Caco-2 (cell line): ENCODE data around the gene CPA4. TPM values are rescaled to one million over a fixed set of nuclear protein-coding genes. Genes with fewer than 3 reads are reported as not detected.

Source experiments
- BruUV-seq: library from RNA; stranded (reverse); fragments of 400-500 nt; replicated peaks from 2 replicates; lab custom pipeline; 2021; lab: Mats Ljungman, UMichigan
- CTCF ChIA-PET: fragments of 300-600 bp; sonication (Branson Sonifier 250); formaldehyde crosslinking; loops from one replicate; lab custom pipeline; 2022; ENCODE audit warnings: antibody characterized with exemption; lab: Charles Lee
- POLR2A ChIA-PET: fragments of 300-600 bp; sonication (Branson Sonifier 250); formaldehyde crosslinking; loops from one replicate; lab custom pipeline; 2022; ENCODE audit warnings: antibody characterized with exemption; lab: Charles Lee
- DNase-seq, 2 experiments: peaks; one replicate each; pipeline versions ENCODE4 v3.0.0 to v3.0.0-alpha.2; 2020 to 2022
- H3K27me3 ChIP-seq: replicated peaks from 2 replicates; pipeline ENCODE4 v1.6.0; 2011; ENCODE audit warnings: low read length; ENCODE audit not compliant: control insufficient read depth, insufficient read depth
- H3K36me3 ChIP-seq: 2 replicates; pipeline ENCODE4 v1.5.1; 2011; ENCODE audit warnings: low read length; ENCODE audit not compliant: control insufficient read depth, insufficient read depth
- H3K4me1 ChIP-seq: fragments of 250-450 bp; sonication (Bioruptor Pico); 2 replicates; pipeline ENCODE4 v1.5.1; 2020; ENCODE audit warnings: mild to moderate bottlenecking
- H3K4me3 ChIP-seq: 2 replicates; pipeline ENCODE4 v1.5.1; 2011; ENCODE audit warnings: low read depth, mild to moderate bottlenecking, control low read depth, low read length
- H3K9me3 ChIP-seq: fragments of 250-450 bp; sonication (Bioruptor Pico); 2 replicates; pipeline ENCODE4 v1.5.1; 2020; ENCODE audit warnings: mild to moderate bottlenecking, moderate library complexity
- H3K27ac Mint-ChIP-seq: one replicate; pipeline ENCODE4 v1.8.0; 2022; ENCODE audit warnings: mixed read lengths; ENCODE audit not compliant: unreplicated experiment
- H3K27me3 Mint-ChIP-seq: one replicate; pipeline ENCODE4 v1.8.0; 2022; ENCODE audit warnings: mixed read lengths; ENCODE audit not compliant: insufficient read depth, unreplicated experiment
- H3K36me3 Mint-ChIP-seq: one replicate; pipeline ENCODE4 v1.8.0; 2022; ENCODE audit warnings: mild to moderate bottlenecking, mixed read lengths; ENCODE audit not compliant: insufficient read depth, unreplicated experiment
- H3K4me1 Mint-ChIP-seq: one replicate; pipeline ENCODE4 v1.8.0; 2022; ENCODE audit warnings: low read depth, mixed read lengths; ENCODE audit not compliant: unreplicated experiment
- H3K4me3 Mint-ChIP-seq: one replicate; pipeline ENCODE4 v1.8.0; 2022; ENCODE audit warnings: mild to moderate bottlenecking, moderate library complexity, mixed read lengths; ENCODE audit not compliant: unreplicated experiment
- H3K9me3 Mint-ChIP-seq: one replicate; pipeline ENCODE4 v1.8.0; 2022; ENCODE audit warnings: mixed read lengths; ENCODE audit not compliant: unreplicated experiment
- CTCF ChIP-seq, 2 experiments: fragments of 200-600 bp in 1 of 2; IDR thresholded peaks; 1 replicate in 1 of 2; 2 replicates in 1 of 2; pipeline versions ENCODE4 v1.5.1 to v1.8.0; 2011 to 2022; ENCODE audit warnings: antibody characterized with exemption in 1 of 2, control low read depth in 1 of 2, inconsistent platforms in 1 of 2, low read depth in 1 of 2, low read length in 1 of 2, mild to moderate bottlenecking in 1 of 2, moderate library complexity in 1 of 2; ENCODE audit not compliant: insufficient read depth in 1 of 2, severe bottlenecking in 1 of 2, unreplicated experiment in 1 of 2
- intact Hi-C: fragments of 100-400 bp; cut with micrococcal nuclease; formaldehyde crosslinking; loops from one replicate; pipeline ENCODE4 v1.10.0; 2022; ENCODE audit not compliant: unreplicated experiment
- total RNA-seq: library from RNA; stranded (reverse); gene quantifications from 2 replicates; pipeline ENCODE4 v1.2.3, GENCODE V29; 2022

CPA4 gene
- total RNA-seq, 1 experiment from 2014 or later: 0.59 TPM

- Histone ChIP-seq H3K9me3 (no peaks in the 10 kb centered on the region), H3K4me3 (no peak overlapping the region), H3K27me3 (no peaks in the 10 kb centered on the region), H3K4me1 (peaks cover 10% of the 10 kb centered on the region; the same call in 1 of the 2 replicates), H3K36me3 (no peaks in the 10 kb centered on the region)
- POLR2A ChIA-PET: no interaction called here
- no peaks in the 10 kb centered on the region for H3K36me3 Mint-ChIP-seq
- BruUV-seq: no TSS peak
- no peak for DNase-seq
- peaks cover 20% of the 10 kb centered on the region for H3K4me1 Mint-ChIP-seq
- intact Hi-C loops: no loop called here
- TF ChIP-seq CTCF (IDR thresholded peaks at IDR 0.05; ENCODE audit: insufficient read depth in 1 of 2, low read depth in 1 of 2, low read length in 1 of 2, severe bottlenecking in 1 of 2, unreplicated experiment in 1 of 2): no peak
- H3K27me3 Mint-ChIP-seq: no peaks in the 10 kb centered on the region
- CTCF ChIA-PET: no interaction called here
- H3K27ac Mint-ChIP-seq: no peak overlapping the region
- no peak overlapping the region for H3K4me3 Mint-ChIP-seq
- H3K9me3 Mint-ChIP-seq: peaks cover 24% of the 10 kb centered on the region
These were observed 11.7 kb upstream of the CPA4 start for GRCh38 chr7:130281260-130281659.

GRCh38 chr7:130286881-130287280 lies 6.1 kb upstream of the CPA4 start:
- intact Hi-C loops: no loop called here
- Histone ChIP-seq H3K36me3 (no peaks in the 10 kb centered on the region), H3K9me3 (no peaks in the 10 kb centered on the region), H3K4me1 (peaks cover 10% of the 10 kb centered on the region; the same call in 1 of the 2 replicates), H3K27me3 (no peaks in the 10 kb centered on the region), H3K4me3 (no peak overlapping the region)
- DNase-seq: no peak
- Mint-ChIP-seq H3K27ac (no peak overlapping the region), H3K36me3 (peaks cover 5% of the 10 kb centered on the region), H3K27me3 (no peaks in the 10 kb centered on the region), H3K4me1 (peaks cover 24% of the 10 kb centered on the region), H3K4me3 (no peak overlapping the region), H3K9me3 (peaks cover 24% of the 10 kb centered on the region)
- no TSS peak for BruUV-seq
- CTCF ChIA-PET: no interaction called here
- POLR2A ChIA-PET: interaction anchor here (0.6 kb wide), 1 partner anchor 41 kb away, joined by 3 read pairs; no protein-coding TSS in a partner anchor
- TF ChIP-seq CTCF (IDR thresholded peaks at IDR 0.05; ENCODE audit: insufficient read depth in 1 of 2, low read depth in 1 of 2, low read length in 1 of 2, severe bottlenecking in 1 of 2, unreplicated experiment in 1 of 2): no peak

- intact Hi-C loops: no loop called here
- BruUV-seq: no TSS peak
- Histone ChIP-seq H3K4me1 (peaks cover 10% of the 10 kb centered on the region; the same call in 1 of the 2 replicates), H3K36me3 (no peaks in the 10 kb centered on the region), H3K4me3 (no peak overlapping the region), H3K27me3 (no peaks in the 10 kb centered on the region), H3K9me3 (no peaks in the 10 kb centered on the region)
- no peak for TF ChIP-seq CTCF (IDR thresholded peaks at IDR 0.05; ENCODE audit: insufficient read depth in 1 of 2, low read depth in 1 of 2, low read length in 1 of 2, severe bottlenecking in 1 of 2, unreplicated experiment in 1 of 2)
- ChIA-PET POLR2A (no interaction called here), CTCF (no interaction called here)
- Mint-ChIP-seq H3K9me3 (peaks cover 23% of the 10 kb centered on the region), H3K4me1 (peaks cover 24% of the 10 kb centered on the region), H3K27me3 (no peaks in the 10 kb centered on the region), H3K27ac (no peak overlapping the region), H3K36me3 (peaks cover 5% of the 10 kb centered on the region), H3K4me3 (no peak overlapping the region)
- DNase-seq: no peak
These were observed 4.8 kb upstream of the CPA4 start for GRCh38 chr7:130288168-130288567.
